ENCODE results near the gene COPS9. TPM values are rescaled to one million over a fixed set of nuclear protein-coding genes. Genes with fewer than 3 reads are reported as not detected.

COPS9 gene
- total RNA-seq, 3 donors from 2014 or later, result 174 to 267 (median 250) TPM

Other genes with a start within 250 kb of the COPS9 start
- 100 to 1,000 TPM in 1 of 3 donors, 10 to 100 TPM in 2; 63.1 to 141 (median 89.1) TPM for gene NDUFA10, start 111.0 kb downstream of the COPS9 start, total RNA-seq
- not detected for gene OR6B2, start 105.9 kb downstream of the COPS9 start, total RNA-seq
- 1 to 10 TPM in 1 of 3 donors, not detected in 2; 1.0 TPM for gene OR6B3, start 82.8 kb downstream of the COPS9 start, total RNA-seq
- not detected for gene OTOS, start 4.4 kb upstream of the COPS9 start, total RNA-seq